ENCODE data around the gene UNCX. TPM values are rescaled to one million over a fixed set of nuclear protein-coding genes. Genes with fewer than 3 reads are reported as not detected.

UNCX gene
- total RNA-seq, 1 donor from 2014 or later, result not detected

DNA sequence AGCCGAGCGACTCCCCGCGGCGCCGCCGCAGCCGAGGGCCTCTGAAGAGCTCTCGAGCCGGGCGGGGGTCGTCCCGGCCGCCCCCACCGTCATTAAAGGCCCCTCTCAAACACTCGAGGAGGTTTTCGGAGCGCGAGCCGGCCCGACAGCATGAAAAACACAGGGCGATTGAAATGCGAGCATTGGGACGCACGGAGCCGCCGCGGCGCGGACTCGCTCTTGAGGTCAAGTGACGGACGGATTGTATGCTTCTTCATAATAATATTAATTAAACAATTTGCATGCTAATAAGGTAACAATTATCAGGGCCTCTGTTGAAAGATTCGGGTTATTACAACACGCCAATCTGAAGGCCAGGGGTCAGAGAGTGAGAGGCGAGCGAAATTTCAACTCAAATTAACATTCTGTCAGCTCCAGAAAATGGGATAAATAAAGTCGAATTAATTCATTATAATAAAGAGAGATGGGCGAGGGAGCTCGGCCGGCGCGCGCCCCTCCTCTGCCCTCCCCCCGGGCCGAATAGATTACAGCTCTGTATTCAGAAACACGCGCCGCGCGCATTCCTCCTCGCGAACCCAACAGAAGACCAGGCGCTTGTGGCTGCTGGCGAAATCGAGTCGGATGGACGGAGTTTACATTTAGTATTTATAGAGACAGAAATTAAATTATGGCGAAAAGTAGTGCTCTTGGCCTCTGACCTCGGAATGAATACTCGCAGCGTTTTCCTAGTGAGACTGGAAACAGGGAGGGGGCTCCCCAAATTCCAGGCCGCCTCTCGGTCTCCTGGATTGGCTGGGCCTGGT, 2.1 kb upstream of the UNCX start:
- intact Hi-C loops (cut with micrococcal nuclease), result no loop called here
- Histone ChIP-seq H3K27me3 (ENCODE audit: low read depth) (peaks cover 100% of the 10 kb centered on the region), H3K4me1 (peaks cover 32% of the 10 kb centered on the region), H3K36me3 (no peaks in the 10 kb centered on the region), H3K27ac (replicated peaks) (no peak overlapping the region), H3K9me3 (replicated peaks) (no peaks in the 10 kb centered on the region), H3K4me3 (no peak overlapping the region)
- no peak for DNase-seq
- TF ChIP-seq, protein P1, sequence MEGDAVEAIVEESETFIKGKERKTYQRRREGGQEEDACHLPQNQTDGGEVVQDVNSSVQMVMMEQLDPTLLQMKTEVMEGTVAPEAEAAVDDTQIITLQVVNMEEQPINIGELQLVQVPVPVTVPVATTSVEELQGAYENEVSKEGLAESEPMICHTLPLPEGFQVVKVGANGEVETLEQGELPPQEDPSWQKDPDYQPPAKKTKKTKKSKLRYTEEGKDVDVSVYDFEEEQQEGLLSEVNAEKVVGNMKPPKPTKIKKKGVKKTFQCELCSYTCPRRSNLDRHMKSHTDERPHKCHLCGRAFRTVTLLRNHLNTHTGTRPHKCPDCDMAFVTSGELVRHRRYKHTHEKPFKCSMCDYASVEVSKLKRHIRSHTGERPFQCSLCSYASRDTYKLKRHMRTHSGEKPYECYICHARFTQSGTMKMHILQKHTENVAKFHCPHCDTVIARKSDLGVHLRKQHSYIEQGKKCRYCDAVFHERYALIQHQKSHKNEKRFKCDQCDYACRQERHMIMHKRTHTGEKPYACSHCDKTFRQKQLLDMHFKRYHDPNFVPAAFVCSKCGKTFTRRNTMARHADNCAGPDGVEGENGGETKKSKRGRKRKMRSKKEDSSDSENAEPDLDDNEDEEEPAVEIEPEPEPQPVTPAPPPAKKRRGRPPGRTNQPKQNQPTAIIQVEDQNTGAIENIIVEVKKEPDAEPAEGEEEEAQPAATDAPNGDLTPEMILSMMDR (IDR thresholded peaks at IDR 0.05; ENCODE audit: borderline replicate concordance), result no peak

DNA sequence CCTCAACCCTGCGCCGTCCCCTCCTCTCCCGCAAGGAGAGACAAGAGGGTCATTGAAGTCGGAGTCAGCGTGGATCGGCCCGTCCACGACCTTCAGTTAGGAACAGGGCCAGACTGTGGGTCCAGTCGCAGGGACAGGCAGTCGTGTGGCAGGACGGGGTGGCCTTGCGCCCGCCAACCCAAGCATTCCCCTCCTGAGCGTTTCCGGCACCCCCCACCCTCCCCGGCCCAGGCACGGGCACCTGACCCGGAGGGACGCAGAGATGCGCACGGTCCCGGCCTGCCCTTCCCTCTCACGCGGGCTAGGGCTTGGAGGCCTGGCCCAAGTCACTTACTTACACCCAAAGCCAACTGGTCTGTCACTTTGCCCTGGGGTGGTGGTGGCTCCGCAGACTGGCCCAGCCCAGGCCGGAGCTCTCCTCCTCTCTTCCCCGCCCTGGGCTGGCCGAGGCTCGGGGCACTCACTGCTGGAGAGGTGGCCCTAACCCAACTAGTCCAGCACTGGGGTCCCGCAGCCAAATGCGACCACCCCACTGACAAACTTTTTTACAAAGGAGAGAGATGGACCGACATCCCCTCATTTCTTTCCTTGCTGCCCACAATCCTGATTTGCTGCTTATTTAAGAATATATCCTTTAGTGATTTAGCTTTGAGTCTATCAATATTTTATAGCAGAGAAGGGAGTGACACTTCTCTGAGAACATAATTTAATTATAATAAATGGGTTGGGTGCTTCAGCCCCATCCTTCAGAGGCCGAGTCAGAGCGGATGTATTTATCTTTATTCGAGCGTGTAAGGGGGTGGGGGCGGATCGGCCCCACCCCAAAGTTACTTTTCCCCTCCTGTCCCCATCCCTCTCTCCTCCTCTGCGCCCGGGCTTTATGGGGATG, 1.2 kb upstream of the UNCX start:
- intact Hi-C loops (cut with micrococcal nuclease), result no loop called here
- Histone ChIP-seq H3K27me3 (ENCODE audit: low read depth) (peaks cover 100% of the 10 kb centered on the region), H3K9me3 (replicated peaks) (no peaks in the 10 kb centered on the region), H3K4me1 (peaks cover 30% of the 10 kb centered on the region), H3K4me3 (no peak overlapping the region), H3K36me3 (no peaks in the 10 kb centered on the region), H3K27ac (replicated peaks) (no peak overlapping the region)
- TF ChIP-seq, protein P1 (IDR thresholded peaks at IDR 0.05; ENCODE audit: borderline replicate concordance), result no peak
- no peak for DNase-seq

DNA sequence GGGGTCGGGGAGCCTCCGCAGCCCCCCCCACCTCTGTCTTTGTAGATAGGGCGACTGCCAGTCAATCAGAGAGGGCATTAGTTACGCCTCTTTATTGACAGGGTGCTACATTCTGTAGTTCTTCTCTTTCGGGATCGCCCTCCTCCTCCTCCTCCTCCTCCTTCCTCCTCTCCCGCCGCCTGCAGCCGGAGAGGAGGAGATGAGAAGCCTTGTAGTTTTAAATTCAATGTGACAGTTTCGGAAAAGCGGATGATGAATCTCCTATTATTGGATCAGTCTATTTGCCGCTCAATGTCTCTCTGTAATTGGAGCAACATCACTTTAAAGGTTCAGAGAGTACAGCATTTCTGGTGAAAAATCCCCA, 587 bp upstream of the UNCX start:
- DNase-seq, result no peak
- Histone ChIP-seq H3K27ac (replicated peaks) (no peak overlapping the region), H3K4me1 (peaks cover 33% of the 10 kb centered on the region), H3K27me3 (ENCODE audit: low read depth) (peaks cover 98% of the 10 kb centered on the region), H3K9me3 (replicated peaks) (no peaks in the 10 kb centered on the region), H3K36me3 (no peaks in the 10 kb centered on the region), H3K4me3 (no peak overlapping the region)
- intact Hi-C loops (cut with micrococcal nuclease), result no loop called here
- TF ChIP-seq, protein P1 (IDR thresholded peaks at IDR 0.05; ENCODE audit: borderline replicate concordance), result no peak

DNA sequence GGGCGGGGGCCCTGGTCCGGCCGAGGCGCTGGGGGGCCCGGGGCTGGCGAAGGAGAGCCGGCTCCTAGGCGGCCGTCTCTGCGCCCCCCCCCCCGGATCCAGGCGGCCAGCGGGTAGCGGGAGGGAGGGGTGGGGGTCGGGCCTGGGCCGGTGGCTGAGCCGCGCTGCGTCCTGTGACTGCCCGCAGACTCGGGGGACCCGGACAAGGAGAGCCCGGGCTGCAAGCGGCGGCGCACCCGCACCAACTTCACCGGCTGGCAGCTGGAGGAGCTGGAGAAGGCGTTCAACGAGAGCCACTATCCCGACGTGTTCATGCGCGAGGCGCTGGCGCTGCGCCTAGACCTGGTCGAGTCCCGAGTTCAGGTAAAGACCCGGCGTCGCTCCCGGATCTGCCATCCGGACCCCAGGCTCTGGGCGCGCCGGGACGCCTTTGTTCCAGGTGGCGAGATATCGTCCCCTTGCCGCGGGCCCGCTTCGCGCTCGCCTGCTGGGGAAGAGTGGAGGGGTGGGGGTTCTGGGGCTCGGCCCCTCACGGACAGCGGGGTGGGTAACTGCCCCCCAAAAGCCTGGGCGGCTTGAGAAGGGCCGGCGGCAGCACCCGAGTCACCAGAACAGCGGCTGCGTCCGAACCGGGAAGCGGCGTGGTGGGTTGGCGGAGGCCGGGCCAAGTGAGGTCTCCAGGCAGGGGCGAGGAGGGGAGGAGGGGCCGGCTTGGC, 819 bp downstream of the UNCX start:
- peaks cover 98% of the 10 kb centered on the region for H3K27me3 ChIP-seq (ENCODE audit: low read depth)
- H3K36me3 ChIP-seq, result no peaks in the 10 kb centered on the region
- H3K27ac ChIP-seq (replicated peaks), result no peak overlapping the region
- H3K4me3 ChIP-seq, result no peak overlapping the region
- intact Hi-C loops (cut with micrococcal nuclease), result no loop called here
- DNase-seq, result no peak
- H3K4me1 ChIP-seq, result peaks cover 39% of the 10 kb centered on the region
- TF ChIP-seq, protein P1 (IDR thresholded peaks at IDR 0.05; ENCODE audit: borderline replicate concordance), result no peak
- no peaks in the 10 kb centered on the region for H3K9me3 ChIP-seq (replicated peaks)

Measured in left ventricle myocardium inferior (tissue), 1 donor.